ENCODE results near the gene NEU2. TPM values are rescaled to one million over a fixed set of nuclear protein-coding genes. Genes with fewer than 3 reads are reported as not detected.

Gene NEU2
- total RNA-seq, 8 experiments from 2014 or later = 0.77 TPM; not detected in 7

- WGBS, 10 experiments = 30 to 100% (median 70%) methylated on average over 1 to 18 of the region's 27 CpGs; no CpG with 5 or more reads in 1 of the 10 experiments
- ATAC-seq (replicated peaks in 6 of 8) = peak in 5 of 8 experiments; percentile 18 to 52 (median 23)
- in situ Hi-C loops (cut with MboI; ENCODE audit: low pct_unique_long_range_greater_than_20kb in 2 of 9, low sequenced_read_pairs in 9 of 9, unreplicated experiment in 9 of 9) = loop anchor here in 1 of 9 experiments (25.0 kb wide), 1 partner anchor 170 kb away; the partner anchor contains the start of gene SNORC
- H3K27ac ChIP-seq = no peak overlapping the region
- peaks cover 6% of the 10 kb centered on the region in 2 donors for H3K4me1 ChIP-seq (replicated peaks in 1 of 2)
- no peak overlapping the region for H3K4me3 ChIP-seq
Observed at GRCh38 chr2:233031556-233032500, 644 bp upstream of the NEU2 start.

DNA sequence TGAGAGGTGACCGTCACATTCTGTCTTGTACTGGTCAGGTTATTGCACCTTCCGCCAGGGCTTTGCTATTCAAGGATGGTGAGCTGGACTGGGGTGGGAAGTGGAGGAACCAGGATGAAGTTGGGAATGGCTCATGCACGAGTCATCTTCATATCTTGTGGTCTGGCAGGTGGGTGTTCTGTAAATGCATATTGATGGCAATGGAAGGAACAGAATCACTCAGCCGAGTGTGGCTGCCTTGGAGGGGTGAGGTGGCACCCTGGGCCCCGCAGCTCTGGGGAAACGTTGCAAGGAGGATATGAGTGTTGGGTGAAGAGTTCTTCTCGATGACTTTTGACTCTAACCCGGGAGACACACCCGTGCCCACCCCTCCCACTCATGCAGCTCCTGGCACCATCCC lies 1.2 kb downstream of the NEU2 start:
- in situ Hi-C loops (cut with MboI; ENCODE audit: low pct_unique_long_range_greater_than_20kb in 2 of 9, low sequenced_read_pairs in 9 of 9, unreplicated experiment in 9 of 9) = loop anchor here in 1 of 9 experiments (25.0 kb wide), 1 partner anchor 171 kb away; the partner anchor contains the start of gene SNORC
- Histone ChIP-seq H3K4me3 (no peak overlapping the region), H3K27ac (no peak overlapping the region), H3K4me1 (replicated peaks in 1 of 2) (peaks cover 6% of the 10 kb centered on the region in 2 donors)
- WGBS, 10 experiments = 17 to 100% (median 80%) methylated on average over 1 to 6 of the region's 9 CpGs; no CpG with 5 or more reads in 2 of the 10 experiments
- no peak for ATAC-seq (replicated peaks in 6 of 8)

GRCh38 chr2:233034091-233034882 lies 1.8 kb downstream of the NEU2 start:
- in situ Hi-C loops (cut with MboI; ENCODE audit: low pct_unique_long_range_greater_than_20kb in 2 of 9, low sequenced_read_pairs in 9 of 9, unreplicated experiment in 9 of 9) = loop anchor here in 1 of 9 experiments (25.0 kb wide), 1 partner anchor 172 kb away; the partner anchor contains the start of gene SNORC

DNA sequence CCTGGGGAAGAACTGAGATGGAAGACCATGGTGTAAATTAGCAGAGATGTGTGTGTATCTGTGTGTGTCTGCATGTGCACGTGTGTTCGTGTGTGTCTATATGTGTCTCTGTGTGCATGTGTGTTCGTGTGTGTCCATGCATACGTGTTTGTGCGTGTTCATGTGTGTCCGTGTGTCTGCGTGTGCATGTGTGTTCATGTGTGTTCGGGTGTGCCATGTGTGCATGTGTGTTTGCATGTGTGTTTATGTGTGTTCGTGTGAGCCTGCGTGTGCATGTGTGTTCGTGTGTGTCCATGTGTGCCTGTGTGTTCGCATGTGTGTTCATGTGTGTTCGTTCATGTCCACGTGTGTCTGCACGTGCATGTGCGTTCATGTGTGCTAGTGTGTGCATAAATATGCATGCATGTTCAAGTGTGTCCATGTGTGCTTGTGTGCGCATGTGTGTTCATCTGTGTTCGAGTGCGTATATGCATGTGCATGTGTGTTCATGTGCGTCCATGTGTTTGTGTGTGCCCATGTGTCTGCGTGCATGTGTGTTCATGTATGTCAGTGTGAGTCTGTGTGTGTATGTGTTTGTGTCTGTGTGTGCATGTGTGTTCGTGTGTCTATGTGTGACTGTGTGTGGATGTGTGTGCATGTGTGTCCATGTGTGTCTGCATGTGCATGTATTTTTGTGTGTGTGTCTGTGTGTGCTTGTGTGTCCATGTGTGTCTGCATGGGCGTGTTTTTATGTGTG lies 3.1 kb downstream of the NEU2 start:
- no peak overlapping the region for H3K27ac ChIP-seq
- WGBS, 10 experiments = 60 to 100% (median 95%) methylated on average over 1 to 10 of the region's 23 CpGs; no CpG with 5 or more reads in 3 of the 10 experiments
- in situ Hi-C loops (cut with MboI; ENCODE audit: low pct_unique_long_range_greater_than_20kb in 2 of 9, low sequenced_read_pairs in 9 of 9, unreplicated experiment in 9 of 9) = loop anchor here in 1 of 9 experiments (25.0 kb wide), 1 partner anchor 173 kb away; the partner anchor contains the start of gene SNORC
- H3K4me1 ChIP-seq (replicated peaks in 1 of 2) = peaks cover 6% of the 10 kb centered on the region in 2 donors
- no peak overlapping the region for H3K4me3 ChIP-seq
- ATAC-seq (replicated peaks in 6 of 8) = no peak

More at GRCh38 chr2:233034091-233034882, 1.8 kb downstream of the NEU2 start:
- Histone ChIP-seq H3K4me3 (no peak overlapping the region), H3K27ac (no peak overlapping the region), H3K4me1 (replicated peaks in 1 of 2) (peaks cover 6% of the 10 kb centered on the region in 2 donors)
- 76 to 100% (median 100%) methylated on average over 1 to 5 of the region's 37 CpGs; no CpG with 5 or more reads in 5 of the 10 experiments for WGBS, 10 experiments
- no peak for ATAC-seq (replicated peaks in 6 of 8)

- 50 to 100% (median 82%) methylated on average over 1 to 6 of the region's 12 CpGs for WGBS, 10 experiments
- in situ Hi-C loops (cut with MboI; ENCODE audit: low pct_unique_long_range_greater_than_20kb in 2 of 9, low sequenced_read_pairs in 9 of 9, unreplicated experiment in 9 of 9) = loop anchor here in 1 of 9 experiments (25.0 kb wide), 1 partner anchor 174 kb away; the partner anchor contains the start of gene SNORC
- peaks cover 2 to 6% of the 10 kb centered on the region in 2 donors for H3K4me1 ChIP-seq (replicated peaks in 1 of 2)
- ATAC-seq (replicated peaks in 6 of 8) = no peak
- H3K4me3 ChIP-seq = no peak overlapping the region
- no peak overlapping the region for H3K27ac ChIP-seq
Observed at GRCh38 chr2:233036162-233036838, 3.8 kb downstream of the NEU2 start.

DNA sequence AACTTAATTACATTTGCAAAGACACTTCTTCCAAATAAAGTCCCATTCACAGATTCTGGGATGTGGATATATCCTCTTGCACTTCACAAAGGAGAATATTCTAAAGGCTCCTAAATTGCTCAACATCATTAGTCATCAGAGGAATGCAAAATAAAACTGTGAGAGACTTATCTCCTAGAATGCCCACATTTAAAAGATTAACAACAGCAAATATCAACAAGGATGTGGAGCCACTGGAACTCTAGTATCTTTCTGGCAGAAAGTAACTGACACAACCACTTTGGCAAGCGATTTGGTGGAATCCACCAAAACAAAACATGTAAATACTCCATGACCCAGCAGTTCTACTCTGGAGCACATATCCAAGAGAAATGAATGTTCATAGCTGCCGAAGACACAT lies 4.6 kb downstream of the NEU2 start:
- in situ Hi-C loops (cut with MboI; ENCODE audit: low pct_unique_long_range_greater_than_20kb in 2 of 9, low sequenced_read_pairs in 9 of 9, unreplicated experiment in 9 of 9) = loop anchor here in 1 of 9 experiments (25.0 kb wide), 1 partner anchor 175 kb away; the partner anchor contains the start of gene SNORC
- H3K27ac ChIP-seq = no peak overlapping the region
- ATAC-seq (replicated peaks in 6 of 8) = peak in 2 of 8 experiments; percentile 22 to 45
- no peak overlapping the region for H3K4me3 ChIP-seq
- H3K4me1 ChIP-seq (replicated peaks in 1 of 2) = peaks cover 0 to under 1% of the 10 kb centered on the region in 2 donors
- 60 to 100% (median 89%) methylated on average over 1 to 2 of the region's 2 CpGs; no CpG with 5 or more reads in 2 of the 10 experiments for WGBS, 10 experiments

GRCh38 chr2:233039212-233039845 lies 6.9 kb downstream of the NEU2 start:
- WGBS, 10 experiments = 0 to 100% (median 59%) methylated on average over 1 to 7 of the region's 8 CpGs
- ATAC-seq (replicated peaks in 6 of 8) = peak in 3 of 8 experiments; percentile 76 to 87 (median 85)
- Histone ChIP-seq H3K27ac (no peak overlapping the region), H3K4me1 (replicated peaks in 1 of 2) (no peaks in the 10 kb centered on the region), H3K4me3 (no peak overlapping the region)
- in situ Hi-C loops (cut with MboI; ENCODE audit: low pct_unique_long_range_greater_than_20kb in 2 of 9, low sequenced_read_pairs in 9 of 9, unreplicated experiment in 9 of 9) = loop anchor here in 1 of 9 experiments (25.0 kb wide), 1 partner anchor 177 kb away; the partner anchor contains the start of gene SNORC

GRCh38 chr2:233039846-233040530 lies 7.5 kb downstream of the NEU2 start:
- 60 to 100% (median 83%) methylated on average over 1 to 7 of the region's 10 CpGs; no CpG with 5 or more reads in 5 of the 10 experiments for WGBS, 10 experiments
- ATAC-seq (replicated peaks in 6 of 8) = no peak
- H3K4me3 ChIP-seq = no peak overlapping the region
- in situ Hi-C loops (cut with MboI; ENCODE audit: low pct_unique_long_range_greater_than_20kb in 2 of 9, low sequenced_read_pairs in 9 of 9, unreplicated experiment in 9 of 9) = loop anchor here in 1 of 9 experiments (25.0 kb wide), 1 partner anchor 178 kb away; the partner anchor contains the start of gene SNORC
- no peak overlapping the region for H3K27ac ChIP-seq
- no peaks in the 10 kb centered on the region for H3K4me1 ChIP-seq (replicated peaks in 1 of 2)

- no peak for ATAC-seq (replicated peaks in 6 of 8)
- in situ Hi-C loops (cut with MboI; ENCODE audit: low pct_unique_long_range_greater_than_20kb in 2 of 9, low sequenced_read_pairs in 9 of 9, unreplicated experiment in 9 of 9) = loop anchor here in 1 of 9 experiments (25.0 kb wide), 1 partner anchor 178 kb away; the partner anchor contains the start of gene SNORC
- 50 to 100% (median 83%) methylated on average over 1 to 4 of the region's 4 CpGs; no CpG with 5 or more reads in 3 of the 10 experiments for WGBS, 10 experiments
- Histone ChIP-seq H3K4me3 (no peak overlapping the region), H3K4me1 (replicated peaks in 1 of 2) (no peaks in the 10 kb centered on the region), H3K27ac (no peak overlapping the region)
Observed at GRCh38 chr2:233040571-233040970, 8.1 kb downstream of the NEU2 start.

GRCh38 chr2:233041722-233042323 lies 9.4 kb downstream of the NEU2 start:
- in situ Hi-C loops (cut with MboI; ENCODE audit: low pct_unique_long_range_greater_than_20kb in 2 of 9, low sequenced_read_pairs in 9 of 9, unreplicated experiment in 9 of 9) = loop anchor here in 1 of 9 experiments (25.0 kb wide), 1 partner anchor 180 kb away; the partner anchor contains the start of gene SNORC
- WGBS, 10 experiments = 10 to 100% (median 83%) methylated on average over 1 to 6 of the region's 10 CpGs; no CpG with 5 or more reads in 3 of the 10 experiments
- ATAC-seq (replicated peaks in 6 of 8) = no peak
- no peak overlapping the region for H3K4me3 ChIP-seq
- H3K27ac ChIP-seq = no peak overlapping the region
- no peaks in the 10 kb centered on the region for H3K4me1 ChIP-seq (replicated peaks in 1 of 2)

All from motor neuron (in vitro differentiated cells).